GM21367 (cell line): Measurements from ENCODE around the gene SNED1.

Source experiments
- ATAC-seq: cut with Tn5 transposase; IDR thresholded peaks from one replicate; pipeline ENCODE4 v1.9.1; 2021; ENCODE audit not compliant: unreplicated experiment

Gene SNED1

DNA sequence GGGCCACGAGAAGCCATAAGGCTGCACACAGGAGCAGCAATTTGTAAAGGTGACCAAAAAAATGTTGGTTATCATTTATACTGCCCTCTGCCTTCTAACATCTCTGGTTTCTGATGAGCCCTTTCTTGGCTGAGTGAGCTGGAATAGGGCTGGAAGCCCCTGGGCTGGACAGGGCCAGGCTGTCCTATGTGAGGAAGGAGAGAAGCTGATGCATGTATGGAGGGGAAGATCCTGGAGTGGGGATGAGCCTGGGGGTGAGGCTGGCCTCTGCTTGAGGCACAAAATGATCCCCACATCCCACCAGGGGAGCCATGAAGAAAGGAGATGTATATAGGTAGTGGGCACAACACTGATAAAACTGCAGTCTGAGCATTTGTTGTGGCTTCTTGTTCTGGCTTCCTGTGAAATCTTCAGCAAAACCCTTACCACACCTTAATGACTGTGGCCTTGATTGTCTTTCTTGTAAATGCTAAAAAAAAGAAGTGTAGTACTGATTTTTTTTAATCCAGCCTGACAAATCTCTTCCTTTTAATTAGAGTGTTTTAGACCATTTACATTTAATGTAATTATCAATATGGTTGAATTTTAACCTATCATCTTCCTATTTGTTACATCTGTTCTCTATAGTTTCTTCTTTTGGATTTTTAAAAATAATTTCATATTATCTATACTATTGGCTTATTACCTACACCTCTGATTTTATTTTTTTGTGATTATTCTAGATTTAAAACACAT lies 5.6 kb downstream of the SNED1 start:
- ATAC-seq, result no peak

DNA sequence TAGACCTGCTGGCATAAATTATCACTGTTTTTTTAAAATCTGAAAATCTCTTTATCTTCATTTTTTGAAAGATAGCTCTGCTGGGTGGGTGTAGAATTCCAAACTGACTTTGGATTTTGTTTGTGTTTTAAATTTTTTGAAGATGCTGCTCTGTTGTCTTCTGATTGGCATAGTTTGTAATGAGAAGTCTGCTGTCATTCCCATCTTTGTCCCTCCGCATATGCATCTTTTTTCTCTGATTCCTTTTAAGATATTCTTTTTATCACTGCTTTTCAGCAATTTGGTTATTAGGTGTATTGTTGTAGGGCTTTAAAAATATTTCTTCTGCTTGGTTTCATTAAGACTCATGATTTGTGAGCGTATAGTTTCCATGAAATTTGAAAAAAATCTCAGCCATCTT lies 7.2 kb downstream of the SNED1 start:
- ATAC-seq, result no peak

DNA sequence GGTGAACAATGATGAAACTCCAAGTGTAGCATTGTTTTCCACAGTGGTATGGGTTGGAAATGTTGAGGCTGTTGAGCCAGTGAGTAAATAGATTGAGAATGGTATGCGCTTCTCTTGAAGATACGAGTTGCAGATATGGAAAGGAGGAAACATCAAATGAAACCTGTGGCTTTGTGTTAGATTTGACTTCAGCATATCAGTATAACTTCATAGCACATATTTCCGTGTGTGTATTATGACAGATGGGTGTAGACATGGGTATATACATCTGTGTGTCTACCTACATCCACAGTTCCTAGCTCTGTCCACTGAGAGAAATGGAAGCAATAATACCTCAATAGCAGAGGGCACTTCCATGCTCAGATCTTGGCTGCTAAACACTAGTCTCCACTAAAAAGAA lies 8.0 kb downstream of the SNED1 start:
- ATAC-seq, result no peak

DNA sequence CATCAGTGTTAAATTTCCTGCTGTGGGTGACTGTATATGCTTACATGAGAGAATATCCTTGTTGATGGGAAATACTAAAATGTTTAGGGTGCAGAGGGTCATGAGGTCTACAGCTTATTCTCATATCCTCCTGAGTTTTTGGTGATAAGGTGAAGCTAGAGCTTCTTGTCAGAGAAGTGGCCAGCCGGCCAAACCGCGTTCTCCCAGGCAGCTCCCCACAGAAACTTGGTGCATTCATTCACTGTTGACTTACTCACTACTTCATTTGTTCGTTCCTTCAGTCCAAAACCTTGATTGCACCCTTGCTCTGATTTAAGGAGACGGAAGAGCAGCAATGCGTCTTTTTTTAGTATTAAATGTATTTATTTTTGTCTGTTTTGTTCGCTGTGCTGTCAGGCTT lies 8.7 kb downstream of the SNED1 start:
- no peak for ATAC-seq

DNA sequence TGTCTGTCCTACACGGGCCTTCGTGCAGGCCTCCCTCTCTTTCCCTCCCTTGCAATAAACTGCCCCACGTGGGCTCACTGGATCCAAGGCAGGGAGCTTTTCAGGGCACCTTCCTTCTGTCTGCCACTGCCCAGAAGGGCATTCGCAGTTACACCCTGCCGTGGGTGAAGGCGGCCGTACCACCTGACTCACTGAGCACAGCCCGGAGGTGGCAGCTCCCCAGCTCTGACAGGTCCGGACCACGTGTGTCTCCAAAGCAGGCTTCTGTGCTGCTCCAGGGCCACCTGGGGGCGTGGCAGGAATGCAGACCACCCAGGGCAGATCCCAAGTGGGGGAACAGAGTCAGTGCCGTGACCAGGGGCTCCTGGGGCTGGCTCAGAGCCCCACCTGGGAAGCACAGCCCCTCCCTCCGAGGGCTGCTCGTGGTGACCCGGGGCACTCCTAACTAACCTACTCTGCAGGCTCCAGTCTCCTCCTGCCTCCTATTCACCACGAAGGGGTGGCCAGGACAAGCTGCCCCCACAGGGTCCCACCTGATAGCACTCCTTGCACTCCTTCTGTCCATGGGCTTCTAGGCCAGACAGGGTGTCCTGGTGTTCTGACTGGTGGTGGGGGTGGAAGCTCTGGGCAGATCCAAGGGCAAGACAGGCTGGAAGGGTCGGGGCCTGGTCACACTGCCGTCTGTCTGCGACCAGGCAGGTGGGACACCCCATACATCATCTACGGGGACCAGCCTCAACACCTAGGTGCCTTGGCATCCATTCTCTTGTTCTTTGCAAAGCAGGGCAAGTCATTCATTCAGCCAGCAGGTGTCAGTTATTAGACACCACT lies 9.7 kb downstream of the SNED1 start:
- no peak for ATAC-seq

DNA sequence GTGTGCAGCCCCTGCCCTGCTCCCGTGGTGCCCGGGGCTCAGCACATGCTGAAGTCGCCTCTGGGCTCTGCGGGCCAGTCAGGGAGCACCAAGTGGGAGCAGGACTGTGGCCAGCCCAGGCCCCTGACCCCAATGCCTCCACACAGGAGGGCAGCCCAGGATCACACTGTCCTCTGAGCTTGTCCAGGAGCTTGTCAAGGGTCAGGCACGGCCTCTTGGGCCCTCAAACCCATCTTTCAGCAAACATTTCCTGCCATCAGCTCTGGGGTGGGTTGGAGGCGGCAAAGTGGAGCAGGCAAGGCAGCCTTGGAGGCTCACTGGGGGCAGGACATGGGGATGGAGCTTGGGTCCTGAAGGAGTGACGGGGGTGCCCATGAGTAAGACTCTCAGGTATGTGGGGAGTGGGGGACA lies 10.3 kb downstream of the SNED1 start:
- no peak for ATAC-seq

DNA sequence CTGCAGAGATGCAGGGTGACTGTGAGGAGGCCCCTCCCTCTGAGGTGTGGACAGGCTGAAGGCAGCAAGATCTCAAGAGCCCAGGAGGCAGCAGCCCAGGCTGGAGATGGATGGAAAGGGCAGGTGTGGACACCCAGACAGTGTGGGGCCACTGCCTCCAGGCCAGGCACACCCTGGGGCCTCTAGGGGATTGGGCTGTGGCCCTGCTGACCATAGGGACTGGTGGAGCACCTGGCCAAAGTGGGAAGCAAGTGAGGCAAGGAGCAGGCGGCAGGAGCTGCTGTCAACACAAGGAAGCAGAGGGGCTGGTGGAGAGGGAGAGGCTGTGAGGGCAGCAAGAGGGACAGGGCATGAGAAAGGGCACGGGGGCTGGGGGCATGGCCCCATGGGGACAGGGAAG lies 10.8 kb downstream of the SNED1 start:
- ATAC-seq, result no peak

DNA sequence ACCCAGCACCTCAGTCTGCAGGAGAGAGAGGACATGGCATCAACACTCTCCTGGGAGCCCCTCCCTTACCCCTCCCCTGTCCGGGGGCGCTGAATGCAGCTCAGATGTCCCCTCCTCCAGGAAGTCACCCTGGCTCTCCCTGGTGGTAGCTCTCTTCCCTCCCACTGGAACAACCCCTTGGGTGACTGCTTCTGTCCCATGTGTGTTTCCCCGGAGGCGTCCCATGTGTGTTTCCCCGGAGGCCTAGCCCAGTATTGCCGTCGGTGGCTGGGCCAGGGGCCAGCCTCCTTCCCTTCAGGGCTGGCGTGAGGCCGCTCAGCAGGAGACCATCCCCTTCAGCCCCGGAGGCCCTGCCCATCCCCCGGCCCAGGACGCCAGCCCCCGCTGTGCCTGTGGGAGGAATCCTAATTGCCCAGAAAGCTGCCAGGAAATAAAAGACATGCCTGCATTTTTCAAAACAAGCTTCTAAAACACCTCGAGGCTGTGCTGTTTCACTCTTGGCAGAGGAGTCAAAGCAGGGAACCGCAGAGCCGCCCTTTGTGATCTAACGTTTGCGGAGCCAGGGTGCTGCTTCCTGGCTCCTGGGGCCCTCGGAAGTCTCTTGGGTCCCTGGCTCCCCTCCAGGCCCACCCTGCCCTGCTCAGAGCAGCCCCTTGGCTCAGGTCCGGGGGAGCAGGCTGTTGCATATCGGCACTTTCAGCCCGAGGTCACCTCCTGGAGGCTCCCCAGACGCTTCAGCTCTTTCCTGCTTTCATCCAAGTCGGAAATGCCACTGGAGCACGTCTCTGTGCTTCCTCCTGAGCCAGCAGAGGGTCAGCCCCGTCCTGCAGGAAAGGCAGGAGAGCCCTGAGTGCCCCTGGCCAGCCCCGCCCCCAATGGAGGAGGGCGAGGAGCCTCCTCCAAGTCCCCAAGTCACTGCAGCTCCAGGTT lies 11.4 kb downstream of the SNED1 start:
- no peak for ATAC-seq

DNA sequence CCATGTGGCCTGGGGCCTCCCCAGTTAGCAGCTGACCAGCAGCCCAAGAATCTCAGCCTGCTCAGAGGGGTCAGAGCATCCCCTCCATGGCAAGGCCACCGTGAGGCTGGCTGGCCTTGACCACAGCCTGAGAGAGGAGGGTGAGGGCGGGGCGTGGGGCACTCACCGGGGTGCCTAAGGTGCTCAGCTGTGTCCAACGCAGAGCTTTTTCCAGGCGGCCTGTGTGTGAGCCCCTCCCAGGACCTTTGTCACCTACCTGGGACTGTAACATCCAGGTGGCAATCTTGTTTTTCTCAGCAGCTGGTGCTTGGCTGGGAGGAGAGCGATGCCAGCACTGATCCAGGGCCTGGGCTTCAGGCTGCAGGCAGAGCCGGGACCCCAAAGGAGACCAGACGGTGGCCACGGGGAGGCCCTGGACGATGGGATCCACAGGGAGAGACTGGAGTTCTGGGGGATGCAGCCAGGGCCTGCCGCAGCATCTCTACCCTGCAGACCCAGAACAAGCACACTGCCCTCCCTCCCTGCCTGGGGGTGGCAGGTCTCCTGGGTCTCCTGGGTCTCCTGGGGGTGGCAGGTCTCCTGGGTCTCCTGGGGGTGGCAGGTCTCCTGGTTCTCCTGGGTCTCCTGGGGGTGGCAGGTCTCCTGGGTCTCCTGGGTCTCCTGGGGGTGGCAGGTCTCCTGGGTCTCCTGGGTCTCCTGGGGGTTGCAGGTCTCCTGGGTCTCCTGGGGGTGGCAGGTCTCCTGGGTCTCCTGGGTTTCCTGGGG lies 12.3 kb downstream of the SNED1 start:
- no peak for ATAC-seq

DNA sequence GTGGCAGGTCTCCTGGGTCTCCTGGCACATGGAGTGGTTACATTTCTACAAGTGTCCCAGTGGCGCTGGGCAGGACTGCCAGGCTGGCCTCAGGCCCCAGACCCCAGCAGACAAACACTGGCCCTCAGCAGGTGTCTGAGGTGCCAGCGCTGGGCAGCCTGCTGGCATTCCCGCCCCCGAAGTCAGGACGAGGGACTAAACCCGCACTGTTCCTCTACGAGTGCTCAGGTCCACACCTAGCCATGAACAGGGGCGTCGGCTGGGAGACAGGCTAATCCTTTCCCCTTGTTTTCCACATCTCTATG lies 12.8 kb downstream of the SNED1 start:
- no peak for ATAC-seq

DNA sequence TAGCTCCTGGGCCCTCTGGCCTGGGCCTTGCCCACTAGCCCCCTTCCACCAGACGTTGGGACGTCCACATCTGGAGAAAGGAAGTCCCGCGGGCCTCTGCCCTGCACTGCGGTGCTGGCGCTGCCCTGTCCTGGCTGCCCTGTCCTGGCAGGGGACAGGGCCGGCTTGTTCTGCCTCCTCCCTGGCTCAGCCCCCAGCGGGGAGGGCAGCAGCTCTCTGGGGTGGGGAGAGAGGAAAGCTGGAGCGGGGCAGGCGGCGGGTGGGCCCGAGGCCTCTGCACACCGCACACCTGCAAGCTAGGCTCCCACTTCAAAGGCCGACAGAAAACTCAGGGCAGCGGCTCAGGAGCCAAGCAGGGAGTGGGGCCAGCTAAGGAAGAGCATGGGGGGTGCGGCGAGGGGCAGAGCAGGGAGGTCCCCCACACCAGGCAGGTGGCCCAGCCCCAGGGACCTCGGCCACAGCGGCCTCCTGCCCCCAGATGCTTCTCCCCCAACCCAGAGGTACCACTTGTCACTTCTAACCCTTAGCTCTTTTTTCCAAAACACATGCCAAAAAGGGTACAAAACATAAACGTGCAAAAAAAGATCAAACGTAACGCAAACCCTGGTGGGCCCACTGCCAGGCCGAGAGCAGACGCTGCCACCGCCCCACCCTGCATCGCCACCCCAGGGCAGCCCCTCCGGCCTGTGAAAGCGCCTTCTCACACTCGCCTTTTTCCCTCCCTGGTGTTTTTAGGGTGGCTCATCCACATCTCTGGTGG lies 13.5 kb downstream of the SNED1 start:
- no peak for ATAC-seq

DNA sequence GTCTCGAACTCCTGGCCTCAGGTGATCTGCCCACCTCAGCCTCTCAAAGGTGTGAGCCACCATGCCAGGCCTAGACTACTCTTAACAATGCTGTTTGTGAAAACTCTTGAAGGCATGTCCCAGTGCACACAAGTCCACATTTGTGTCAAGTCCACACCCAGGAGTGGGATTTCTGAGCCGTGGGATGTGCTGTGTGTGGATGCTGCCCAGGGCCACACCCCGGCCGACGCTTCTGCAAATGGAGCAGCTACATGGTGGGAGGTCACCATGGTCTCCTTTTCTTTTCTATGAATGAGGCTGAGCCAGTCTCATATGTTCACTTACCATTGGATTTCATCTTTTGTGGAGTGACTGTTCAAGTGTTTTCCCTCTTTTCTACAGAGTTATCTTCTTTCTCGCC lies 15.8 kb downstream of the SNED1 start:
- no peak for ATAC-seq

DNA sequence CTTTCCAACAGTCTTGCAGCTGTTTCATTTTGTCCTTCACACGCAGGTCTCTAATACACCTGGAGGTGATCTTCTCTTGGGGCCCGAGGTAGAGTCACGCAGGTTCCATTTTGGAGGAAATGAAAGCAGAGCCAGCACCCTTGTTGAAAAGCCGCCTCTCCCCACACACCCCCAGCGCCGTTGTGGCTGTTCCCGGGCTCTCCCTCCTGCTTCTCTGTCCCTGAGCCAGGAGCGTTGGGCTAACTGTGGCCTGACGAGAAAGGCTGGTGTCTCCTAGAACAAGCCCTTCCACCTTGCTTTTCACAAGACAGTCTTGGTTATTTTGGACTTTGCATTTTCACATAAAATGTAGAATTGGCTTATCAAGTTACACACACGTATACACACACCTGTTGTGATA lies 16.3 kb downstream of the SNED1 start:
- no peak for ATAC-seq

DNA sequence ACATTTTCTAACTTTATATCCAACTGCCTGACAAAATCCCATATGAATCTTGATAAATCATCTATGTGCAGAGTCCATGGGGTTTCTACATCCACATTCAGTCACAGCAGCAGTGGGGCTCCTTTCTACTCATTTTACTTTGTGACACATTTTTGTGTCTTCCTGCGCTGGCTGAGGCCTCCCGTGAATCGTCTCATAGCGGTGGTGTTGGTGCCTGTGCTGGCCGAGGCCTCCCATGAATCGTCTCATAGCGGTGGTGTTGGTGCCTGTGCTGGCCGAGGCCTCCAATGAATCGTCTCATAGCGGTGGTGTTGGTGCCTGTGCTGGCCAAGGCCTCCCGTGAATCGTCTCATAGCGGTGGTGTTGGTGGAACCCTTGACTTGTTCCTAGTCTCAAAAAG lies 17.0 kb downstream of the SNED1 start:
- no peak for ATAC-seq

DNA sequence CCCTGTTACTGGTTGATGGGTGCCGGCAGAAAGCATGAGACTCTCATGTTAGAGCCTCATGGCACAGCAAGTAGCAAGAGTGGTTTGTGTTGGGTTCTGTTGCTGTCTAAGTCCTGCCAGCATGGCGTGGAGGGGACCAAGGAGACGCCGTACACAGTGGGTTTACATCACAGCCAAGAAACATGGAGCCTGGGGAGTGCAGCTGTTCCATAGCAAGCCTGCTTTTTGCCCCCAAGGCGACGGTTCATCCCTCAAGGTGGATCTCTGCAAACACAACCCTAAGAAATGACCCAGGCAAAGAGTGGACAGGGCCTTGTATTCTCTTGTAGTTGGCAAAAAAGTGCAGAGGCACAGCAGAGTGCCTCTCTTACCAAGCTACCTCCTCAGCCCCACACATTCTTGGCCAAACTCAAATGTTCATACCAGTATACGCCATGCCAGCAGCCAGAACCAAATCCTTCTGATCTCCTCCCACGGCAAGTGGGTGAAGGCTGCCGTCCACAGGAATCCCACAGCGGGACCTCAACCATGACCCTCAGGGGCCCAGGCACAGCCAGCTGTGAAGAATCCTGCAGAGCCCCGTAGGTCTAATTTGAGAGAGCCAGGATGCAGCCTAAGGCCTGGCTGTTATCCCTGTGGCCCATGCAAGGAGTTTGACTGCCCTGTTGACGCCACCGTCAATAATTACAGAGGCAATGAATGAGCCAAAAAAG lies 19.0 kb downstream of the SNED1 start:
- no peak for ATAC-seq

DNA sequence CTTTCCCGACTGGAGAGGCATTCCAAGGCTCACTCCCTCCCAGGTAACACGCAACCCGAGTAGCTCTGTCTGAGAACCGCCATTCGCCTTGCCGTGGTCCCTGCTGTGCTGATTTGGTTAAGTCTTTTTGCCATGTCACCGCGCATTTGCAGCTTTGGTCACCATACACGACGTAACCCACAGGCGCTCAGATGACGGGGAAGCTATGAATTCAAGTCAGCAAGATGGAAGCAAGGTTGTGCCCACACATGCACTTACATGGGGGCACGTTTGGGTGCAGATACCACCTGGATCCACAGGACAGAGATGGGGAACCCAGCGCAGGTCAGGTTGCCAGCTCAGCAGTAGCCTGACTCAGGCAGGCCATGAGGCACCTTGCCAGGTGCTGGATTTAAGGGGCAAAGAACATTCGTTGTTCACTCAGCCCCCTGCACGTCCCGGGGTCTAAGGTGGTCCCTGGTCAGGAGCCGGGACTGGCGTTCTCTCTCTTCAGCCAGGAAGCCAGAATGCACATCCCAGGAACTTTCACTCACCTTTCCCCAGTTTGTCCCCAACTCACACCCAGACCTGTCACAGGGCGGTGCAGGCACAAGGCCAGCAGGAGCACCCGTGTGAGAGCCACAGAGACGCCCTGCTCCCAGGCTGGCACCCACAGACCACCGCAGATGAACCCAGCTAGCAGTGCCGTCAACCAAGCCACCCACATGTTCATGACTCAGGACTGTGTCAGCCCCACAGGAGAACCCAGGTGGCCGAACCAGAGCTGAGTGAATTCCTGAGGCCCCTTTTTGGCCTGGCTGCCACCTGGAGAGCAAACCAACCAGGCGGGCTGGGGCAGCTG lies 19.9 kb downstream of the SNED1 start:
- ATAC-seq, result no peak

DNA sequence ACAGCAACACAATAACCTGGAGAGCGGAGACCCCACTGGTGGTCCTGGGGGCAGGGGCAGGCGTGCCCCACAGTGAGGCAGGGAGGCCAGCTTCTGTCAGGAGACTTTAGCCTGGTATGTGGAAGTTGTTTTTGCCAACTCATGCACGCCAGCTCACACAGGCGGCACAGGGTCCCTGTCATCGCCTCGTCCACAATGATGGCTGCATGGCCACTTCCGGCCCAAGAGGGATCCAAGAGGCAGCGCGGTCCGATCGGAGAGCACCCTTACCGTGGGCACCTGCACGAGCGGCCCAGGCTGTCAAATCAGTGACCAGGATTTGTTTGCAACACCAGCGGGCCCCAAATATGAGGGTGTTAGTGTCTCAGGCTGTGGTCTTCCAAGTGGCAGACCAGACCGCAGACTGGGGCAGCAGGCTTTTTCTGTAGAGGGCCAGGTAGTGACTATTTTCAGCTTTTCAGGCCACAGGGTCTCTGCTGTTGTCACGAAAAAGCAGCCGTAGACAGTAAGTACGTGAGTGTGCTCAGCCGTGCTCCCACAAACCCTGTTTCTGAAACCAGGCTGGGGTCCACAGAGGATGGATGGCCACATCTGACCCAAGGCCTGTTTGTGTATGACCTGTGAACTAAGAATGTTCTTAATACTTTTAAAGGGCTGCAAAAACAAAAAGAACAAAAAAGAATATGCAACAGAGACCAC lies 21.2 kb downstream of the SNED1 start:
- no peak for ATAC-seq

DNA sequence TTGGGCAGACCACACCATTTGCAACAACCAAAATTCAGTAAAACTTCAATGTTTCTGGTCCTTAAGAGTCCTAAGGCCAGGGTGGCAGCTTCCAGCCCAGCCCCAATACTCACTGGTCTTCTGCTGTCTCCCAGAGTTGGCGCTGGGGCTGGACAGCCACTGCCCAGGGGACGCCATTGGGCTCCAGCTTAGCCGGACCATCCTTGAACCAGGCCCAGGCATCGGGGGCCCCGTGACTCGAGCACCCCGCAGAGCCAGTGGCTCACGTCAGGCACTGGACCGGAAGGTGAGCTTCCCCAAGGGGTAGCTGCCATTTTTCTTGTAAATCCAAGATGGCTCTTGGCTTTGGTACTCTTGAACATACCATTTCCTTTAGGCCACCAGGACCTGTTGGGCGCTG lies 21.8 kb downstream of the SNED1 start:
- no peak for ATAC-seq
